SU-DHL-6 (cell line): Measurements from ENCODE around the gene PPP2R2D.

Experiments used
- EZH2phosphoT487 ChIP-seq: fragments of 200-600 bp; sonication (generic), shearing (Covaris generic); conservative IDR thresholded peaks from 2 replicates; pipeline ENCODE4 v1.6.1; 2018; ENCODE audit warnings: mild to moderate bottlenecking, antibody characterized with exemption, low read length, moderate library complexity, mixed read lengths
- TF ChIP-seq, protein P1 (sequence below): fragments of 200-600 bp; sonication (generic); IDR thresholded peaks from one replicate; pipeline ENCODE4 v1.5.1; 2017; ENCODE audit warnings: antibody characterized with exemption, mild to moderate bottlenecking, low read length, moderate library complexity; ENCODE audit not compliant: insufficient read depth, poor library complexity, severe bottlenecking

DNA sequence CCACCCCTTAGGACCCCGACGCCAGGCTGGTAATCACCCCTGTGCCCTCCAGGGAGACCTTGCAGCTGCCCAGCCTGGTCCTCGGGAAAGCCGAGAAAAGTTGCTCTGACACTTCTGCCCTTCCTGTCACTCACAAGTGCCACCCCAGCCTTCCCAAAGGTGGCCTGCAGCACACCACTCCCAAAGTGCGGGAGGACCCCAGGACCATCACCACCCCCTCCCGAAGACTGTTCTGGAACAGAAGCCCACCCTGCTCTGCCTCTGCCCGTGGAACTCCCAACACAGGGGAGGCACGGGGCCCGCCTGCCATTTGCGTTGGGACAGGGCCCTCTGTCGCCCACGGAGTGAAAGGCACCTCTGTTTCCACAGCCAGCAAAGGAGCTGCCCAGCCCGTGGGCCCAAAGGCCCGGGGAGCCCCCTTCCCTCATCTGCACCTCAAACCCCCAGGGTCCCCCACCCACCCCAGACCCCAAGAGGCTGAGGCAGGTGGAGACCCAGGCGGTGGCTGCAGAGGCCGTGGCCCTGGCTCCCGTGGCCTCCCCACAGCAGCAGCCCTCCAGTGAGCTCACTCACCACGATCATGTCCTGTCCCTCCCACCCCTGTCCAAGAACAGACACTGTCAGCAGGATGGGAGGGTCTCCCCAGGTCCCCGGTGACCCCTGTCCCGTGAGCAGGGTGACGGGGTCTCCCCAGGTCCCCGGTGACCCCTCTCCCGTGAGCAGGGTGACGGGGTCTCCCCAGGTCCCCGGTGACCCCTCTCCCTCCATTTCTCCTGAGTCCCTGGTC, 47.8 kb upstream of the PPP2R2D start:
- TF ChIP-seq, protein P1, sequence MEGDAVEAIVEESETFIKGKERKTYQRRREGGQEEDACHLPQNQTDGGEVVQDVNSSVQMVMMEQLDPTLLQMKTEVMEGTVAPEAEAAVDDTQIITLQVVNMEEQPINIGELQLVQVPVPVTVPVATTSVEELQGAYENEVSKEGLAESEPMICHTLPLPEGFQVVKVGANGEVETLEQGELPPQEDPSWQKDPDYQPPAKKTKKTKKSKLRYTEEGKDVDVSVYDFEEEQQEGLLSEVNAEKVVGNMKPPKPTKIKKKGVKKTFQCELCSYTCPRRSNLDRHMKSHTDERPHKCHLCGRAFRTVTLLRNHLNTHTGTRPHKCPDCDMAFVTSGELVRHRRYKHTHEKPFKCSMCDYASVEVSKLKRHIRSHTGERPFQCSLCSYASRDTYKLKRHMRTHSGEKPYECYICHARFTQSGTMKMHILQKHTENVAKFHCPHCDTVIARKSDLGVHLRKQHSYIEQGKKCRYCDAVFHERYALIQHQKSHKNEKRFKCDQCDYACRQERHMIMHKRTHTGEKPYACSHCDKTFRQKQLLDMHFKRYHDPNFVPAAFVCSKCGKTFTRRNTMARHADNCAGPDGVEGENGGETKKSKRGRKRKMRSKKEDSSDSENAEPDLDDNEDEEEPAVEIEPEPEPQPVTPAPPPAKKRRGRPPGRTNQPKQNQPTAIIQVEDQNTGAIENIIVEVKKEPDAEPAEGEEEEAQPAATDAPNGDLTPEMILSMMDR = no peak
- TF ChIP-seq EZH2phosphoT487 = no peak
